GM21717 (cell line): ENCODE data around the gene MPPE1.
"Not testable (repeated sequence)": the region's sequence is repeated elsewhere in the genome, so short reads cannot be mapped to it uniquely, and the experiment has no call there.

Experiments used
- ATAC-seq: cut with Tn5 transposase; IDR thresholded peaks from one replicate; pipeline ENCODE4 v1.9.1; 2021; ENCODE audit warnings: mild to moderate bottlenecking, moderate library complexity; ENCODE audit not compliant: unreplicated experiment

Gene MPPE1

GRCh38 chr18:11859903-11860407 is 48.2 kb downstream of the MPPE1 start:
- no peak for ATAC-seq

GRCh38 chr18:11859282-11859830 is 48.8 kb downstream of the MPPE1 start:
- no peak for ATAC-seq

- no peak for ATAC-seq
Measured at GRCh38 chr18:11857177-11857887, 50.8 kb downstream of the MPPE1 start.

DNA sequence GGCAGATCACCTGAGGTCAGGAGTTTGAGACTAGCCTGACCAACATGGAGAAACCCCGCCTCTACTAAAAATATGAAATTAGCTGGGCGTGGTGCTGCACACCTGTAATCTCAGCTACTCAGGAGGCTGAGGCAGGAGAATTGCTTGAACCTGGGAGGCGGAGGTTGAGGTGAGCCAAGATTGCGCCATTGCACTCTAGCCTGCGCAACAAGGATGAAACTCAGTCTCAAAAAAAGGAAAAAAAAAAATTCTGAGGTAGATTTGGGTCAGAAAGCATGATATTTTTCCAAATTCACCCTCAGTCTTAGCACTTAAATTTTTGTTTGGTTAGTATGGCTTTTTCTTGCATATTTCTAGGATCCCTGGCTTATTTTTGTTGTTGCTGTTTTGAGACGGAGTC is 53.6 kb downstream of the MPPE1 start:
- not testable (repeated sequence) for ATAC-seq

- peak; percentile 16 for ATAC-seq
Measured at GRCh38 chr18:11851806-11852337, 56.2 kb downstream of the MPPE1 start.

GRCh38 chr18:11851146-11851805 is 56.8 kb downstream of the MPPE1 start, which contains the start of gene CHMP1B:
Gene CHMP1B (plus strand): TSS chr18:11851413. CDS start chr18:11851512, 99 bp downstream.
- ATAC-seq: peak; percentile 90

GRCh38 chr18:11850821-11851145 is 57.3 kb downstream of the MPPE1 start:
- peak; percentile 27 for ATAC-seq

DNA sequence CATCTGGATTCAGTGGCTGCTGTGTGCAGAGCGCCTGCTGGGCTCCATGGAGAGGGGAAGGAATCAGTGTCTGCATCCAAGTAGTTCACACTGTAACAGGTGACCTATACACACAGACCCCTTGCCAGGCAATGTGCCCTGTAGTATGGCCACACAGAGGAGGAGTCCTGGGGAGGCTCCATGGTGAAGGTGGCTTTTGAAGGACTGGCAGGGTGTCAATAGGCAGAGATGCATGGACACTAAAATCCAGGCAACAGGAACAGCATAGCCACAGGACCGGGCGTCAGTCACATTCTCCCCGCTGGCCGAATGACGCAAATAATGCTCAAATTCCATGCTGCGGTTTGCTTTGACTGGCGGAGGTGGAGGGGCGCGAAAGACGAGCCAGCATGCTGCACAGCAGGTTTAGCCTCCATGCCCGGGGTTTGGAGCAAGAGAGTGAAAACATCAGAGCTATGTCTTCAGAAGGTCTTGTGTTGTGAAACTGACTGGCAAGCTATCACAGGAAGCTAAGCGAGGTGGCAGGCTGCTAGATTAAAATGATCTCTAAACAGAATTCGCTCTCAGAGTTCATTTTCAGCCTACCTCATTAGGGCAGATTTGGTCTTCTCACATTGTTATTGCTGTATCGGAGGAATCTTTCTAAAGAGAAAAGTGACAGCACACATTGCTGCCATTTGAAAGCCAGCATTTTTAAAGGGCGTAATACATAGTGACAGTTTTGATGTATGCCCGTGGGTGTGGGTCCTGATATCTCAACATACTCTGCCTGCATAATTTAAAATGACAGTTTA is 58.1 kb downstream of the MPPE1 start:
- no peak for ATAC-seq

- ATAC-seq: no peak
Measured at GRCh38 chr18:11849279-11849678, 58.8 kb downstream of the MPPE1 start.

GRCh38 chr18:11847811-11848210 is 60.3 kb downstream of the MPPE1 start:
- no peak for ATAC-seq

DNA sequence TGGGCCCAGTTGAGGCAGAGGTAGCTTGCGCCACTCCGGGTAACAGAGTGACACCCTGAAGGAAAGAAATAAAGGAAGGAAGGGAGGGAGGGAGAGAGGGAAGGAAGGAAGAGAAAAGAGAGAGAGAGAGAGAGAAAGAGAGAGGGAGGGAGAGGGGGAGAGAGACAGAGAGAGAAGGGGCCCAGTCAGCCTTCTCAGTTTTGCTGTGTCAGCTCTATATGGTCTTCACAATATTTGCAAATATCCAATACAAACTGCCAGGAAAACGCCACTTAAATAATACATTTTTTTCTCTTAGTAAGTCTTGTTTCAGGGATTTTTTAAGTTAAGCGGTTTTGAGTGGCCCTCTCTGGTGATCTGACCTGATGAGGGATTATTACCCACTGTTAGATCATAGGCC is 62.5 kb downstream of the MPPE1 start:
- no peak for ATAC-seq

DNA sequence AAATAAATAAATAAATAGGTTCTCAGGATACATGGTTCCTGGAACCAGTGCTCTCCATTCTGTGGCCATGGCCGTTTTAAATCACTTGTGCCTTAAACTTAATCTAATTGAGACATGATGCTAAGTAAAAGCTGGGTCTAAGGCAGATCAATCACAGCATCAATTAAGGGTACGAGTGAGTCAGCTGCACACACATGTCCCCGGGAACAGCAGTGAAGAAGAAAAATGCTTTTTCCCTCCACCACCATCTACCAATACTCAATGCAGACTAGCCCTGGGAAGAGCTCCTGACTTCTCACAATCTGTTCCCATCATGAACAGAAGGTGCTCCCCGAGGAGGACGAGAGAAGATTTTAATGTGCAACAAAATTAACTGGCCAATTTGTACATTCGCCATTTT is 63.7 kb downstream of the MPPE1 start:
- ATAC-seq: no peak

DNA sequence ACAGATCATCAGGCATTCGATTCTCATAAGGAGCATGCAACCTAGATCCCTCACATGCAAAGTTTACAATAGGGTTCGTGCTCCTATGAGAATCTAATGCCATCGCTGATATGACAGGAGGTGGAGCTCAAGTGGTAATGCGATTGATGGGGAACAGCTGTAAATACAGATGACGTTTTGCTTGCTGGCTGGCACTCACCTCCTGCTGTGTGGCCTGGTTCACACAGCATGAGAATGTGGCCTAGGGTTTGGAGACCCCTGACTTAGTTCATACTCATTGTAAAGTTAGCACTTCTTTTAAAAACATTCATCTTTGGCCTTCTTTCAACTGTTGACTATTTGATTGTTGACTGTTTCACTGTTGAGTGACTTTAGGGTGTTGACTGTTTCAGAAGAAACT is 65.6 kb downstream of the MPPE1 start:
- ATAC-seq: no peak

DNA sequence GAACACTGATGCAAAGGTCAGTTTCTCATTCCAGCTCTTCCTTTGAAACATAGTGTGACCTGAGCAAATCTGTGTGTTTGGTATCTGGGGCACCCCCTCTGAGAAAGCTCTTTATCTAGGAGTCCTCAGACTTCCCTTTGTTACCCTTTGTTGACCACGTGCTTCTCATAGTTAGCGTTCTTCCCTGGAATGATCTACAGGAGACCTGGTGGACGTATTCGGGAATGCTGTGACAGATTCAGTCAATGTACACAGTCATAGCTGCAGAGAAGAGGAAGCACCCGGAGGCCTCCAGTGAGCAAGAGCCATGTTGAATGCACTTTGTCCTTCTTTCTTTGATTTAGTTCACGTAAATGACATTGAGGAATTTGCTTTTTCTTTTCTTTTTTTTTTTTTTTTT is 67.6 kb downstream of the MPPE1 start:
- no peak for ATAC-seq

- no peak for ATAC-seq
Measured at GRCh38 chr18:11839556-11839955, 68.6 kb downstream of the MPPE1 start.

DNA sequence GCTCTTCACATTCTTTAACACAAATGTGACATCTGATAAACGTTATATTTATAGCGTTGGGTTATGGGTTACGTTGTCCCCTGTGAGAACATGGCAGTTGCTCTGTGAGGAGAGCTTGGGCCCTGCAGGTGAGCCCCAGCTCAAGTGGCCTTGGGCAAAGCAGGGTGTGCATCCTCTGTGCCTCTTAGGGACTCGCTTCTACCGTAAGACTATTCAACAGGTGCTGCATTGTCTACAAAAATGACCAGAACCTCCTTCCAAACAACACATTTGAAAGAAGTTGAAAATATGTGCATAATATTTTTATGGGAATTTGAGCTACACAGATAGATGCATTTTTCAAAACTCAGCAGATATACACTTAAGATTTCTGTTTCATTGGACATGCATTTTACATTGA is 73.3 kb downstream of the MPPE1 start:
- ATAC-seq: no peak
